GM12874 (cell line): ENCODE results near the gene SAP25.
A peak's percentile ranks its signal among the peaks of the same experiment; 100 is the strongest.

ENCODE experiments used
- TF ChIP-seq, protein P1 (sequence below): IDR thresholded peaks from 2 replicates; pipeline ENCODE4 v1.5.1; 2011; ENCODE audit warnings: low read depth, mild to moderate bottlenecking, control low read depth, low read length, moderate library complexity; ENCODE audit not compliant: insufficient read depth

The SAP25 gene

GRCh38 chr7:100590077-100590737 is 16.5 kb upstream of the SAP25 start:
- TF ChIP-seq, protein P1, sequence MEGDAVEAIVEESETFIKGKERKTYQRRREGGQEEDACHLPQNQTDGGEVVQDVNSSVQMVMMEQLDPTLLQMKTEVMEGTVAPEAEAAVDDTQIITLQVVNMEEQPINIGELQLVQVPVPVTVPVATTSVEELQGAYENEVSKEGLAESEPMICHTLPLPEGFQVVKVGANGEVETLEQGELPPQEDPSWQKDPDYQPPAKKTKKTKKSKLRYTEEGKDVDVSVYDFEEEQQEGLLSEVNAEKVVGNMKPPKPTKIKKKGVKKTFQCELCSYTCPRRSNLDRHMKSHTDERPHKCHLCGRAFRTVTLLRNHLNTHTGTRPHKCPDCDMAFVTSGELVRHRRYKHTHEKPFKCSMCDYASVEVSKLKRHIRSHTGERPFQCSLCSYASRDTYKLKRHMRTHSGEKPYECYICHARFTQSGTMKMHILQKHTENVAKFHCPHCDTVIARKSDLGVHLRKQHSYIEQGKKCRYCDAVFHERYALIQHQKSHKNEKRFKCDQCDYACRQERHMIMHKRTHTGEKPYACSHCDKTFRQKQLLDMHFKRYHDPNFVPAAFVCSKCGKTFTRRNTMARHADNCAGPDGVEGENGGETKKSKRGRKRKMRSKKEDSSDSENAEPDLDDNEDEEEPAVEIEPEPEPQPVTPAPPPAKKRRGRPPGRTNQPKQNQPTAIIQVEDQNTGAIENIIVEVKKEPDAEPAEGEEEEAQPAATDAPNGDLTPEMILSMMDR, result no peak

- TF ChIP-seq, protein P1, result no peak
Observed at GRCh38 chr7:100589341-100589947, 15.7 kb upstream of the SAP25 start.

DNA sequence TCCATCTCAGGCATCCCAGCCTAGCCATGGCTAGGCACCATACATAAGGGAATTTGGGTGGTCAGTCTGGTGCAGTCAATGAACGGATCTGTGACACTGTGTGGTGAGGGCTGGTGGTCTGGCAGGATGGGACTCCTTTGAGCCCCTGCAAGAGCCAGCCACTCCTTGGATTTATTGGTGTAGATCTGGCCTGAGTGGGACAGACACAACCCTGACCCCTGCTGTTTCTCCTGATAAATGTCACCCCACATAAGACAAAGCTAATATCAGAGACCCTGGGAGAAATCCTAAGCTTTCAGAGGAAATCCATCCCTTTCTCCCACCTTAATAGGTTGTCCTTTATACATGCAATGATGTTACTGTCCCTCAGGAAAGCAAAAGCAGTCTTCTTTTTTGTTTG is 14.7 kb upstream of the SAP25 start:
- TF ChIP-seq, protein P1, result peak; percentile 27; the same call in 1 of the 2 replicates

GRCh38 chr7:100586266-100587025 is 12.7 kb upstream of the SAP25 start, which contains the start of gene FBXO24:
Gene FBXO24, plus strand, starts transcription at chr7:100586328. Its CDS starts 298 bp downstream, at chr7:100586626.
- TF ChIP-seq, protein P1, result no peak

DNA sequence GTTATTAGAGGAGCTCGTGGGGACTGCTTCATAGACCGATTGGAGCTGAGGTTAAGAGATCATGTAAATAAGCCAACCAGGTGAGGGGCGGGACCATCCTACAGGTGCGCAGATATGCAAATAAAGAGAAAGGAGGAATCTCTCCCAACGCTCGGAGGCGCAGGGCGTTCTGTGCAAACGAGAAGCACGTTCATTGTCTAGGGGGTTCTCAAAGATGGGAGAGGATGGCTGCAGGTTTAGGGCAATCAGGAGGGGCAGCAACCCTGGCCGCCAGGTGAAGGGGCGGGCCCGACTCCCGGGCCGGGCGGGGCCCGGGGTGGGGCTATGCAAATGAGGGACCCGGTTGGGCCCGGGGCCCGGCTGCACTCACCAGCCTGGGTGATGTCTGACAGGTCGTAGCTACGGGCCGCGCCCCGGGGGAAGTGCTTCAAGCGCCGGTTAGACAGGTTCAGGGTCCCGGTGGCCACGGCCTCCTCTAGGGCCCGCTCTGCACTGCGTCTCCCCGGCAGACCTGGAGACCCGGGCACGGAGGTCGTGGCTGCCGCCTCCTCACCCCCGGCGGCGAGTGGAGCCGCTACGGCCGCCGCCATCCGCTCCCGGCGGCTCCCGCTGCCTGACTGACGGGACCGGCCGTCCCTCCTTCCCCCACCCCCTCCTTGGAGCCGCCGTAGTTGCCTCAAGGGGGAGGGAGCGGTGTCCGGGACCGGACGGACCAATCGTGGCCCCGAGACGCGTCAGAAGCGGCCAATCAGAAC is 12.0 kb upstream of the SAP25 start, which contains the start of gene LRCH4:
LRCH4 (minus strand) TSS at position 619 of the 755 bp plus-strand sequence; CDS start at position 590, 29 bp downstream.
- TF ChIP-seq, protein P1, result no peak

GRCh38 chr7:100584683-100585510 is 11.2 kb upstream of the SAP25 start:
- TF ChIP-seq, protein P1, result no peak
